ENCODE measurements around the gene PDE2A.

PDE2A gene

GRCh38 chr11:72673943-72674828 lies at the start of gene PDE2A:
PDE2A (minus strand) TSS chr11:72674422; CDS start chr11:72674207, 215 bp downstream.
- no peak for DNase-seq (ENCODE audit: low spot score)

GRCh38 chr11:72723508-72723907 lies 49.3 kb upstream of the PDE2A start:
- DNase-seq (ENCODE audit: low spot score): no peak

DNA sequence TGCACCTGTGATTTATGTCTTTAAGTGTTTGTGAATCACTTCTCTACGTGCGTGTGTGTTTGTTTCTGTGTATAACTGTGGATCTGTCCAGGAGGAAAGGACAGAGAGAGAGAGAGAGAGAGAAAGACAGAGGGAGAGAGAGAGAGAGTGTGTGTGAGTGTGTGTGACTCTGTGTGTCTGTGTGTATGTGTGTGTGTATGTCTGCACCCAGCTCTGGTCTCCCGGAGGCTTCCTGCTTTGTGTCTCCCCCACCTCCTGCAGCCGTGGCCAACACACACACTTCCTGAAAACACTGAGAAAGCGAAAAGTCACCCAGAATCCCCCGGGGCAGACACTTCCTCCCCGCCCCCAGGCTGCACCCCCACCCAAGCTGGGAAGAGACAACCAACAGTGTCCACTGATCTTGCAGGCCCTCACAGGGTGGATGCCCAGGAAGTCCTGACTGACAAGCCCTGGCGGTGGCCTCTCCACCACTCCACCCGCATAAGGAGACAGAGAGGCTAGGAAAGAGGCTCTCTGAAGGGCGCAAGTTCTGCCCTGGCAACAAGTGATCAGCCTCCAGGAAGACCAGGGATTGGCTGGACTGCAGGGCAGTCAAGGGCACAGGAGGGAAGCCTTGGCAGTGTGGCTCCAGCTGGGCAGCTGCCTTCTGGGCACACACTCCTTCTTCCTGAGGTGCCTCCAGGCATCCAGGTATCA lies 48.0 kb upstream of the PDE2A start:
- peak; percentile 92 for DNase-seq (ENCODE audit: low spot score)

DNA sequence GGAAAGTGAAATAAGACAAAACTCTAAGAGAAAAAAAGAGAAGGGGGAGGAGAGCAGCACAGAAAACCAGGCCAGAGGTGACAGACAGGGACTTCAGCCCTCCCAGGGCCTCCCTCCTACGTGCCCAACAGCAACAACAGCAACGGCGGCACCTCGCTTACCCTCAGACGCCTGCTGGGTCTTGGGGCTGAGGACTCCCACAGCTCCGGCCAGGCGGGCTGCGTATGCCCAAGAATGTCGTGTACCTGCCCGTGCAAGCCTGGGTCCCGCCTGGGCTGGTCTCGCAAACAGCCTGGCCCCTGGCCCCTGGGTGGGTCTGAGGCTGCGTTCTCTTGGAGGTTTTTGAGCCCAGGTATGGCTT lies 47.4 kb upstream of the PDE2A start:
- DNase-seq (ENCODE audit: low spot score): peak; percentile 53

- no peak for DNase-seq (ENCODE audit: low spot score)
These were observed 47.1 kb upstream of the PDE2A start for GRCh38 chr11:72721276-72721675.

DNA sequence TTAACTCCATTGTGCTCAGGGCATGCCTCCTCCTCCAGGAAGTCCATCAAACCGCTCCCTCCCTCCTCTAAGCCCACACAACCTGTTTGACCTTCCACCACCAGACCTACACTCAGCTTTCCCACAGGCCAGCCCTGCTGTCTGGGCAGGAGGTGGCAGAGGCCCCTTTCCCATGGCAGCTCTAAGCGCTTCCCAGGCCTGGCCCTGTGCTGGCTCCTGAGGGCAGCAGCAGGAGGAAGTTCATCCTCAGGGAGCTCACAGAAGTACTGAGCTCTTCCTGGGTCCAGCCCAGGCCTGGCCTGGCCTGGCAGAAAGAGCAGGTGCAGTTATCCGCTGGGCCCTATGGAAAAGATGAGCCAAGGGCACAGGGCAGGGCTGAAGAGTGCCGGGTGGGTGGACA lies 46.6 kb upstream of the PDE2A start:
- no peak for DNase-seq (ENCODE audit: low spot score)

DNA sequence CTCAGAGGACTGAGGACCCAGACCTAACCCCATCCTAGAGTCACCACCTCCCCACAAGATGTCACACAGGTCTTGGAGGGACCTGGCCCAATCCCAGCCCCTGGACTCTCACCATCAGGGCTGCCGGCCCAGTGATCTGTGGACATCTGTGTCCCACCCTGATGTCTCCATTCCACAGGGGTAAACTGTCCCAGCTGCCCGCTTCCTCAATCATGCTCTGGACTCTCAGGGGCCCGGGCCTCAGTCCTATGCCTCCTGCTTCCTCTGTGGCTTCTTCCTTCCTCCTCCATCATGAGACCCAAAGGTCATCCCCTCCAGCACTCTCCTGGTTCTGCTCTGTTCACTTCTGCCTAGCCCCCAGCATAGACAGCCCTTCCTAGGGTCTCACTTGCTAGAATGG lies 45.8 kb upstream of the PDE2A start:
- no peak for DNase-seq (ENCODE audit: low spot score)

GRCh38 chr11:72719551-72719950 lies 45.3 kb upstream of the PDE2A start:
- DNase-seq (ENCODE audit: low spot score): no peak

DNA sequence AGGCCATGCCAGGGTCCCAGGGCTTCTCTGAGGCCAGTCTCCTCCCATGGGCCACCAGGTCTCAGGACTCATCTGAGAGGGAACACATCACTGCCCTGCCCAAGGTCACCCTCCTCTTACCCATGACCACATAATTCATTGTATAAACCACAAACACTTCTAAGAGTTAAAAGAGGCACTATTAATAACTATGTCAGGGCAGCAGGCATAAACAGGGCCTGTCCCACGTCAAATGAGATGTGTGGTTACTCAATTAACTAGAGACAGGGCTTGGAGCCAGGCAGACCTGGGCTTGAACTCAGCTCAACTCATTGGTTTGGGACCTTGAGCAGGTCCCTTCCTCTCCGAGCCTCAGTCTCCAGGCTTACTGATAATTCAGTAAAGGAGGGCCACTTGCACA lies 44.9 kb upstream of the PDE2A start:
- DNase-seq (ENCODE audit: low spot score): peak; percentile 34

DNA sequence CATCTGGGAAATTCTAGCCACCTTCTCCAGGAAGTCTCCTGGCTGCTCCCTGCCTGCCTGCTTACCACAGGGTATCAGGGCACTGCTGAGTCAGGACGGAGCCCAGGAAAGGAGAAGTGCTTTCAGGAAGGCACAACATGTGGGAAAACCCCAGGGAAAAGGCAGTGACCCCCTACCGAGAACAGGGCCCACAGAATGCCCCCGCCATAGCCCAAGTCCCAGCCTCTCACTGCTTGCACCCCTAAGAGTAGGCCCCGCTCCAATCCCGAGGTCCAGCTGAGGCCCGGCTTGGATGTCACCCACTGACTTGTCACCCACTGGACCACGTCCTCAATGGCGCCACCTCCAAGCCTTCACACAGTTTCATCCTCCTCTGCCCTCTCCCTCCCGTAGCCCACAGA lies 43.9 kb upstream of the PDE2A start:
- DNase-seq (ENCODE audit: low spot score): no peak

DNA sequence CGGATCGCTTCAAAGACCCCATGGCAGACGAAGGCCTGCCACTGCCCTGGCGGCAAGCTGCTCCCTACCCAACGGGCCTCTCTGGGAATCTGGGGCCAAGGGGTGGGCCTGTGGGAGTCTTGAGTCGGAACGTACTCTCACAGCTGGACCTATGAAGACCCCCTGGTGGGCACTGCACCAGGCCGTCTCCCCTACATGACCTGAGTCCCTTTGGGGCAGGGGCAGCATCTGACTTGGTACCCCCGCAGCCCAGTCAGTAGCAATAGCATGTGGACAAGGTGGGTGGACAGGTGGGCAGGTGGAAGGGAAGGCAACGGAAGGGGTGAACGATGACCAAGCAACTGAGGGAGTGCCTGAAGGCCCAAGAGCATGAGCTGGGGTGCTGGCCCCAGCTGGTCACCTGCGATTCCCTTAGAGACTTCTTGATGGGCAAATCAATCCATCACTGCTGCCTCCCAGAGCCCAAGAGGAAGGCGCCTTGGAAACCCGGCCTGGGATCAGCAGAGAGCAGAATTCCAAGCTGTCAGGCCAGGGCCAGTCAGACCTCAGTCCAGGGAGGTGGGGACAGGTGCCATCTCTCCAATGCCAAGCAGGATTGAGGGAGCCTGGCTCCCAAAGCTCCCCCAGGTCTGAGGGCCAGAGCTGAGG lies 42.7 kb upstream of the PDE2A start:
- DNase-seq (ENCODE audit: low spot score): no peak

GRCh38 chr11:72716290-72716689 lies 42.1 kb upstream of the PDE2A start:
- DNase-seq (ENCODE audit: low spot score): peak; percentile 33

- DNase-seq (ENCODE audit: low spot score): no peak
These were observed 38.6 kb upstream of the PDE2A start for GRCh38 chr11:72712841-72713240.

DNA sequence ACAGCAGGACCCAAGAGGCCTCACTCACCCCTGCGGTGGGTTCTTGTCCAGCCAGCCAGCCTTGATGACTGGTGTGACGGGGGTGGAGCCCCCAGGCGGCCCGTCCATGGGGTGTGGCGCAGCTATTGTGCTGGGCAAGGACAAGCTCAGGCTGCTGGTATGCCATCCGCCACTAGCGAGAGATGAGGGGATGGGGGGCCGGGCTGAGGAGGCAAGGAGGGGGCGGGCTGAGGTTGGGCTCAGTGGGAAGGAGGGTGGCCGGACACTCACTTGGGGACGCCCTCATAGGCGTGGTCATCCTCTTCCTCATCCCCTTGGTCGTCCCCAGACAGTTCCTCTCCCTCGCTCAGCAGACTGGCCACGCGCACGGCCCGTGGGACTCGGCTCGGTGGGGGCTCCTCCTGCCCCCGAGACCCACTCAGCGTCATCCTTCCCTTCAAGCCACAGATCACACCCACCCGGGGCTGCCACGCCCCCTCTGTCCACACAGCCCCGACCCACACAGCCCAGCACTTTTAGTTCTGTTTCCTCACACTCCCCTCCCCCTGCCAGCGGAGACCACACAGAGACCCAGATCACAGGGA lies 38.0 kb upstream of the PDE2A start:
- DNase-seq (ENCODE audit: low spot score): no peak

DNA sequence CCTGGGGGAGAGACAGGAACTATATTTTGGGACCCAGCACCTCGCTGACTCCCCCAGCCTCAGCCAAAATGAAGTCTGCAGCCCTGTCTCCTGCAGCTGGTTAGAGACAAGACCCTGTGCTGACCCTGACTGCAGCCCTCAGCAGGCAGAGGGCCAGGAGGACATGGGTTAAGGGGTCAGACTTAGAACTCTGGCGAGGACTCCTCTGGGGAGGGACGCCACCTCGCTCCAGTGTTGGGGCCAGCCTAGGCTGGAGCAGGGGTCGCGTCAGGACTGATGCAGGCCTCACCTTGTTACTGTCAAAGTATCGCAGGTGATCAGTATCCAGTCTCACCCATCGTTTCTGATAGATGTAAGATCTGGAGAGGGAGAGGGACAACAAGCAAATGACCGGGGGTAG lies 36.9 kb upstream of the PDE2A start:
- no peak for DNase-seq (ENCODE audit: low spot score)

DNA sequence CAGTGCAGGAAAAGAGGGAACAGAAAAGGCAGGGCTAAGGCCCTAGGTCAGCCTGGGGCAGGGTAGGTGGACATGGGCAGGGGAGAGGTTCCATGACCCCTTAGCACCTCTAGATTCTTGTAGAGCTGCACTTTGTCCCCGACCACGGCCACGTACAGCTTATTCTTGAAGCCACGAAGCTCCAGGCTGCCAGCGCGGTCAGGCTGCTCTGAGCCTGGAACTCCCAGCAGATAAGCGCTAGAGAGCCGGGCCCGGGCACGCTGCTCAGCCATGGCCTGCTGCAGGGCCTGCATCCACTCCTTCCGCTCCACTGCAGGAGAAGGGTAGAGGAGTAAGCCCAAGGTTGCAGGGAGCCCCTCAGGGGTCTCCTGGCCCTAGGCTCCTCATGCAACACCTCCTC lies 36.1 kb upstream of the PDE2A start:
- DNase-seq (ENCODE audit: low spot score): no peak

- no peak for DNase-seq (ENCODE audit: low spot score)
These were observed 35.4 kb upstream of the PDE2A start for GRCh38 chr11:72709478-72710238.

- no peak for DNase-seq (ENCODE audit: low spot score)
These were observed 32.8 kb upstream of the PDE2A start for GRCh38 chr11:72707032-72707431.

- DNase-seq (ENCODE audit: low spot score): no peak
These were observed 32.4 kb upstream of the PDE2A start for GRCh38 chr11:72706579-72706978.

GRCh38 chr11:72705442-72706365 lies 31.5 kb upstream of the PDE2A start:
- DNase-seq (ENCODE audit: low spot score): no peak

- DNase-seq (ENCODE audit: low spot score): no peak
These were observed 30.6 kb upstream of the PDE2A start for GRCh38 chr11:72704783-72705265.
